GM23338 (cell line): Measurements from ENCODE around the gene LRIT3. TPM values are rescaled to one million over a fixed set of nuclear protein-coding genes. Genes with fewer than 3 reads are reported as not detected.
A peak's percentile ranks its signal among the peaks of the same experiment; 100 is the strongest.

Experiments
- ATAC-seq: fragments of 200-7000 bp; cut with Tn5 transposase; 3 replicates; pipeline ENCODE4 v1.9.1; 2020
- DNase-seq: peaks from one replicate; pipeline ENCODE4 v3.0.0-alpha.2; 2015; ENCODE audit warnings: low spot score
- H2AFZ ChIP-seq: fragments of 200-600 bp; sonication (generic); 2 replicates; pipeline ENCODE4 v1.8.0; 2016; ENCODE audit warnings: antibody characterized with exemption, mild to moderate bottlenecking, moderate library complexity
- H3F3A ChIP-seq: fragments of 200-600 bp; sonication (generic); replicated peaks from 2 replicates; pipeline ENCODE4 v1.8.0; 2017; ENCODE audit warnings: antibody characterized with exemption, mixed run types, low read depth
- H3K27ac ChIP-seq: fragments of 200-600 bp; sonication (generic); 2 replicates; pipeline ENCODE4 v1.6.1; 2016; ENCODE audit warnings: low read depth
- H3K27me3 ChIP-seq: fragments of 200-600 bp; sonication (generic); 2 replicates; pipeline ENCODE4 v1.8.0; 2016; ENCODE audit warnings: mild to moderate bottlenecking, mixed run types, moderate library complexity; ENCODE audit not compliant: insufficient read depth
- H3K36me3 ChIP-seq: fragments of 200-600 bp; sonication (generic); 2 replicates; pipeline ENCODE4 v1.8.0; 2016; ENCODE audit warnings: mild to moderate bottlenecking; ENCODE audit not compliant: insufficient read depth
- H3K4me1 ChIP-seq: fragments of 200-600 bp; sonication (generic); 2 replicates; pipeline ENCODE4 v1.8.0; 2016; ENCODE audit warnings: mild to moderate bottlenecking, moderate library complexity; ENCODE audit not compliant: insufficient read depth
- H3K4me2 ChIP-seq: fragments of 200-600 bp; sonication (generic); 2 replicates; pipeline ENCODE4 v1.7.1; 2017; ENCODE audit warnings: mixed run types
- H3K4me3 ChIP-seq: fragments of 200-600 bp; sonication (generic); 2 replicates; pipeline ENCODE4 v1.6.1; 2016; ENCODE audit warnings: mixed run types
- H3K79me2 ChIP-seq: fragments of 200-600 bp; sonication (generic); replicated peaks from 2 replicates; pipeline ENCODE4 v1.8.0; 2017; ENCODE audit warnings: mild to moderate bottlenecking; ENCODE audit not compliant: insufficient read depth
- H3K9me2 ChIP-seq: fragments of 200-600 bp; sonication (generic); 2 replicates; pipeline ENCODE4 v1.8.0; 2017; ENCODE audit not compliant: insufficient read depth
- H4K20me1 ChIP-seq: fragments of 200-600 bp; sonication (generic); replicated peaks from 2 replicates; pipeline ENCODE4 v1.8.0; 2017; ENCODE audit warnings: mild to moderate bottlenecking; ENCODE audit not compliant: insufficient read depth
- H3K27ac Mint-ChIP-seq: 2 replicates; pipeline ENCODE4 v1.8.0; 2020; ENCODE audit warnings: inconsistent platforms, mild to moderate bottlenecking, moderate library complexity, mixed read lengths
- H3K27me3 Mint-ChIP-seq: 3 replicates; pipeline ENCODE4 v1.8.0; 2022; ENCODE audit warnings: low read depth, mild to moderate bottlenecking, moderate library complexity, mixed read lengths, inconsistent platforms; ENCODE audit not compliant: insufficient read depth, poor library complexity
- H3K36me3 Mint-ChIP-seq: 3 replicates; pipeline ENCODE4 v1.8.0; 2021; ENCODE audit warnings: low read depth, mild to moderate bottlenecking, inconsistent platforms, moderate library complexity, mixed read lengths
- H3K4me1 Mint-ChIP-seq: 3 replicates; pipeline ENCODE4 v1.8.0; 2020; ENCODE audit warnings: mild to moderate bottlenecking, inconsistent platforms, mixed read lengths
- H3K4me3 Mint-ChIP-seq: 3 replicates; pipeline ENCODE4 v1.8.0; 2021; ENCODE audit warnings: moderate library complexity, mild to moderate bottlenecking, inconsistent platforms, mixed read lengths
- H3K9me3 Mint-ChIP-seq: 3 replicates; pipeline ENCODE4 v1.8.0; 2020; ENCODE audit warnings: moderate library complexity, mild to moderate bottlenecking, inconsistent platforms, mixed read lengths
- CREB1 ChIP-seq: fragments of 250-450 bp; sonication (Bioruptor Pico); IDR thresholded peaks from 2 replicates; pipeline ENCODE4 v1.5.0; 2020; ENCODE audit warnings: low read depth, mild to moderate bottlenecking, moderate library complexity
- CTCF ChIP-seq, 2 experiments: fragments of 200-600 bp in 1 of 2; sonication (generic) in 1 of 2; conservative IDR thresholded peaks; 2 replicates each; pipeline versions ENCODE4 v1.5.1 to v1.6.1; 2016 to 2017; ENCODE audit warnings: antibody characterized with exemption in 2 of 2, low read depth in 2 of 2, mild to moderate bottlenecking in 2 of 2, moderate library complexity in 1 of 2
- ETS1 ChIP-seq: IDR thresholded peaks from 2 replicates; pipeline ENCODE4 v1.6.1; 2016; ENCODE audit warnings: antibody characterized with exemption
- JUNB ChIP-seq: IDR thresholded peaks from one replicate; pipeline ENCODE4 v1.6.1; 2016; ENCODE audit warnings: antibody characterized with exemption; ENCODE audit not compliant: unreplicated experiment
- POLR2AphosphoS5 ChIP-seq: IDR thresholded peaks from 2 replicates; pipeline ENCODE4 v1.6.1; 2016; ENCODE audit warnings: antibody characterized with exemption, low read depth
- polyA plus RNA-seq: library from polyadenylated mRNA; unstranded; fragments of >200 nt; fragmentation: Nextera tagmentation; extraction: Ambion mirVana; gene quantifications from 2 replicates; pipeline ENCODE4 v1.2.1, GENCODE V29; 2016
- total RNA-seq: library from RNA; depleted of rRNA; stranded (reverse); fragments of >200 nt; shearing (Covaris generic); gene quantifications from 2 replicates; pipeline ENCODE4 v1.2.3, GENCODE V29; 2014

The LRIT3 gene
- total and polyA plus RNA-seq, 2 experiments from 2014 or later, result 0.14 TPM; not detected in 1

GRCh38 chr4:109815151-109816081, 32.5 kb upstream of the LRIT3 start, which contains the start of gene GAR1:
TSS of gene GAR1 (plus strand) at chr4:109815762. CDS start at chr4:109816165, 403 bp downstream.
- DNase-seq (peak; percentile 98), ATAC-seq (peak; percentile 95)
- TF ChIP-seq CREB1 (CRISPR knock-in tag), result peak; percentile 95
- peak; percentile 71 for TF ChIP-seq ETS1
- no peak for TF ChIP-seq JUNB
- peak; percentile 81 for TF ChIP-seq POLR2AphosphoS5
- H3K4me1 ChIP-seq, result peaks cover 17% of the 10 kb centered on the region
- peaks cover 17% of the 10 kb centered on the region; the same call in 1 of the 2 replicates for H3K36me3 ChIP-seq
- peak within 1 kb of the TSS; percentile 100 for H3K4me3 Mint-ChIP-seq
- no peaks in the 10 kb centered on the region; the same call in 2 of the 3 replicates for H3K9me3 Mint-ChIP-seq
- peaks cover 25% of the 10 kb centered on the region for H3K4me1 Mint-ChIP-seq
- H3F3A ChIP-seq, result 0 out of 2 replicates have a peak, but pooled peaks cover 6% of the 10 kb centered on the region
- peak within 1 kb of the TSS; percentile 70 for H2AFZ ChIP-seq
- peak within 1 kb of the TSS; percentile 98 for H3K4me2 ChIP-seq
- H3K36me3 Mint-ChIP-seq, result peaks cover 45% of the 10 kb centered on the region
- peak within 1 kb of the TSS; percentile 99 for H3K27ac Mint-ChIP-seq
- no peaks in the 10 kb centered on the region for H3K9me2 ChIP-seq
- H4K20me1 ChIP-seq, result peaks cover 7% of the 10 kb centered on the region; the same call in 1 of the 2 replicates
- peak within 1 kb of the TSS; percentile 69 for H3K27ac ChIP-seq
- H3K27me3 ChIP-seq, result no peaks in the 10 kb centered on the region
- peak within 1 kb of the TSS; percentile 62 for H3K4me3 ChIP-seq
- H3K79me2 ChIP-seq, result peaks cover 50% of the 10 kb centered on the region
- peaks cover 23% of the 10 kb centered on the region for H3K27me3 Mint-ChIP-seq

- peak overlapping the region; percentile 70; the same call in 1 of the 2 replicates for H2AFZ ChIP-seq
These were observed 31.8 kb upstream of the LRIT3 start for GRCh38 chr4:109816082-109816442.

More at GRCh38 chr4:109816082-109816442, 31.8 kb upstream of the LRIT3 start:
- H3F3A ChIP-seq, result 0 out of 2 replicates have a peak, but pooled peaks cover 6% of the 10 kb centered on the region
- peaks cover 23% of the 10 kb centered on the region for H3K27me3 Mint-ChIP-seq
- TF ChIP-seq CTCF (conservative IDR thresholded peaks at IDR 0.05; ENCODE audit: low read depth in 2 of 2), result no peak
- no peak for TF ChIP-seq JUNB
- no peaks in the 10 kb centered on the region for H3K9me2 ChIP-seq
- peak overlapping the region; percentile 62 for H3K4me3 ChIP-seq
- peaks cover 19% of the 10 kb centered on the region for H3K4me1 Mint-ChIP-seq
- H3K27ac ChIP-seq, result peak overlapping the region; percentile 69; the same call in 1 of the 2 replicates
- DNase-seq (peak; percentile 21), ATAC-seq (peak; percentile 10)
- H3K36me3 Mint-ChIP-seq, result peaks cover 49% of the 10 kb centered on the region
- no peaks in the 10 kb centered on the region for H3K27me3 ChIP-seq
- H3K36me3 ChIP-seq, result peaks cover 17% of the 10 kb centered on the region; the same call in 1 of the 2 replicates
- peak overlapping the region; percentile 98 for H3K4me2 ChIP-seq
- H3K4me1 ChIP-seq, result peaks cover 11% of the 10 kb centered on the region; the same call in 1 of the 2 replicates
- peaks cover 7% of the 10 kb centered on the region; the same call in 1 of the 2 replicates for H4K20me1 ChIP-seq
- peak overlapping the region; percentile 100 for H3K4me3 Mint-ChIP-seq
- peak overlapping the region; percentile 99 for H3K27ac Mint-ChIP-seq
- H3K9me3 Mint-ChIP-seq, result no peaks in the 10 kb centered on the region; the same call in 2 of the 3 replicates
- peaks cover 56% of the 10 kb centered on the region for H3K79me2 ChIP-seq
